HG03442 (cell line): ENCODE measurements around the gene SCAMP1.
"Not testable (repeated sequence)": the region's sequence is repeated elsewhere in the genome, so short reads cannot be mapped to it uniquely, and the experiment has no call there.

ENCODE experiments used
- ATAC-seq: cut with Tn5 transposase; IDR thresholded peaks from one replicate; pipeline ENCODE4 v1.9.1; 2021; ENCODE audit warnings: mild to moderate bottlenecking, moderate library complexity; ENCODE audit not compliant: unreplicated experiment

Gene SCAMP1, protein sequence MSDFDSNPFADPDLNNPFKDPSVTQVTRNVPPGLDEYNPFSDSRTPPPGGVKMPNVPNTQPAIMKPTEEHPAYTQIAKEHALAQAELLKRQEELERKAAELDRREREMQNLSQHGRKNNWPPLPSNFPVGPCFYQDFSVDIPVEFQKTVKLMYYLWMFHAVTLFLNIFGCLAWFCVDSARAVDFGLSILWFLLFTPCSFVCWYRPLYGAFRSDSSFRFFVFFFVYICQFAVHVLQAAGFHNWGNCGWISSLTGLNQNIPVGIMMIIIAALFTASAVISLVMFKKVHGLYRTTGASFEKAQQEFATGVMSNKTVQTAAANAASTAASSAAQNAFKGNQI

DNA sequence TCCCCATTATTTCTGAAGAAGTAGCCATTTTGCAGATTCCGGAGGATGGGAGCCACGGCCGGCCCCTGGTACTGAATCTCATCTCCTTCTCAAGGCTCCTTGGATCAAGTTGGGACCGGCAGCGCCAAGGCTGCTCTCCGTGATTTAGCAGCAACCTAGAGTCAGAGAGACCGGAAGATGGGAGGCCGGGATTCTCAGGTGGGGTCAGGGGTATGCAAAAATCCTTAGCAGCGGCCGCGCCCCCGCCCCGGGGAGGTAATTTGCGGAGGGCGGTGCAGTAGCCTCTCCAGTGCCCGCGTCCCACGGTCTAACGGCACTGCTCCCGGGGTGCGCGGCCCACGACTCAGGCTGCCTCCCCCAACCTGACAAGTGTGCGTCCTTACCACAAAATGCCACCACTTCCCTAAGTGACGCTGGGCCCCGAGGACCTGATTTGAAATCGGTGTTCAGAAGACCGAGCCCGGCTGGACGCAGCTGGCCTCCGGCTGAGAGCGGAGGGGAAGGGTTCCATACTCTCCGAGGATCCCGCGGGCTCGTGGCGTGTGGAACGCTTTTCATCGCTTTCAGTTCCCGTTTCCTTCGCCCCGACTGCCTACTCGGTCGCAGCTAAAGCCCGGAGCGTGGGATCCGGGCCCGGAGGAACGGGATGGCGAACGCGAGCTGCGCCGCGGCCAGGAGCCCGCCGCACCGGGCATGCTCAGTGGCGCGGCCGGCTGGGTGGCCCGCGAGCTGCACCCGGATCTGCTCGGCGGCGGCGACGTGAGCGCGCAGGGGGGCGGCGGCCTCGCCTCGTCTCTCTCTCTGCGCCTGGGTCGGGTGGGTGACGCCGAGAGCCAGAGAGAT, at the start of gene SCAMP1:
TSS of gene SCAMP1 (plus strand) at position 787 of the 843 bp plus-strand sequence. CDS start at position 842, 55 bp downstream.
- peak; percentile 76 for ATAC-seq

DNA sequence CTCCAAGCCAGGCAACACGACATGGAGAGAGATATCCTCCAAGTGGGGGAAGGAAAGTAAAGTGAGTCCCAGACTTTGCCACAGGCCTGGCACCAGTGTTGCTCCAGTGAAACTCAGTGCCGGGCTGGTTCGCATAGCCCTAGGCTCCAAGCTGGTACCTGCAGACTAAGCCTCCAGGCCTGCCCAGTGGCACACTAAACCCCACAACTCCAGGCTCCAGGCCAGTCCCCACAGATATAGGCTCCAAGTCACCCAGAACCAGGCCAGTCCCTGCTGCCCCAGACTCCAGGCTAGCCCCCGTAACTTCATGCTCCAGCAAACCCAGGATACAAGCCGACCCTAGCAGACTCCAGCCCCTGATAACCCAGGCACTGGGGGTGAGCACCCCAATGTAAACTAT, 42.9 kb upstream of the SCAMP1 start:
- no peak for ATAC-seq

DNA sequence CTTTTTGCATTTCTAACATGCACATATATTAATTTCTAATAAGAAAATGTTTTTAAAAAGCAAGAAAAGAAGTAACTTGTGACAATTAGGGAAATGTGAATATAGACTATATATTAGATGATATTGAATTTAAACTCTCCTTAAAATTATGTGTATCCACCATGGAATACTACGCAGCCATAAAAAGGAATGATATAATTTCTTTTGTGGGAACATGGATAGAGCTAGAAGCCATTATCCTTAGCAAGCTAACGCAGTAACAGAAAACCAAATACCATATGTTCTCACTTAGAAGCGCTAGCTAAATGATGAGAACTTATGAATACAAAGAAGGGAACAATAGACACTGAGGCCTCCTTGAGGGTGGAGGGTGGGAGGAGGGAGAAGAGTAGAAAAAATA, 42.1 kb upstream of the SCAMP1 start:
- ATAC-seq, result no peak

DNA sequence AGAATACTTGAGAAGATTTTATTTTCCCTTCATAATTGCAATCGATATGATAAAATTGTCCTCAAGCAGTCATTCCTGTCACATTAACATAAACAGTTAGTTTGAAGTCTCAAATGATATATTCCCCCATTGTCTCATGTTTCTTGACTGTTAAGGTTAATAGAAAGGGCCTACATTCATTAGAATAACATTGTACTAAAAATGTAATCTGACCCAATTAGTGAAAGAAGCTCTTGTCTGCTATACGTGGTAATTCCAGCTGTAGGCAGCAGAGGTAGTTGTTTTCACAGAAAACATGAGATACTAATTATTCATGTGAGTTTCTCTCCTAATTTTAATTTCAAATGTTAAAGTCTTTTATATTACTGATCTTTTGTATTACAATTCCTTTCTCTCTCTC, 40.0 kb upstream of the SCAMP1 start:
- no peak for ATAC-seq

DNA sequence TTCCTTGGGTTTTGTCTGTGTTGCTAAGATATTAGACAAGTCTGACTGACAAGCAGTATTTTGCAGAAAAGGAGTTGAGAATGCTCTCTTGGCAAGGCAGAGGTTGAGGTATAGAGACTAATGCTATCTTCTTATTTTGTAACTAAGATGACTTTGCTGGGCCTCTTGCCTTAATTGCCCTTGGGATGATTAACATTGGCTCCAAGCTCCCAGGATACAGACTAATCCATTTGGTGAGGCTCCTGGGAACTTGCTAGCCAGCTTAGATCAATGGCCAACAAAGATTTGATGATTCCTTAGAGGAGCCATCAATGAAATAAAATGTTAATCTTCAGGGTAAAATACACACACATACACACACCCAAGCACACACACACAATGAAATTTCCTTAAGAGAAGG, 37.2 kb upstream of the SCAMP1 start:
- no peak for ATAC-seq

DNA sequence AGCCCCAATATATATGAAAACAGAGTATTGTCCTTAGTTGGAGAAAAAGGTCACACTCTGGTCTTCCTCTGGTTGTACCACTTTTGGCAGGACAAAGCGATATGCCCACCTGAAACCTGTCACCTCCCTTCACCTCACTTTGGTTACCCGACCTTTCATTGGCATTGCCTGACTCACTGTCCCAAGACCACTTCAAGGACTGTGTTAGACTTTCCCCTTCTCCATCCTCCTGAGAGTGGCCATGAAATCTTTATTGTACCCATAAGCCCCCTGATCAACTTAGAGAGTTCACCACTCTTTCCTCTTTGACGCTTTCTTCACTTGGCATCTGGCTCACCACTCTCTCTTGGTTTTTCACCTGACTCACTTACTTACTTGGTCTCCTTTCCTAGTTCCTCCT, 33.5 kb upstream of the SCAMP1 start:
- no peak for ATAC-seq

DNA sequence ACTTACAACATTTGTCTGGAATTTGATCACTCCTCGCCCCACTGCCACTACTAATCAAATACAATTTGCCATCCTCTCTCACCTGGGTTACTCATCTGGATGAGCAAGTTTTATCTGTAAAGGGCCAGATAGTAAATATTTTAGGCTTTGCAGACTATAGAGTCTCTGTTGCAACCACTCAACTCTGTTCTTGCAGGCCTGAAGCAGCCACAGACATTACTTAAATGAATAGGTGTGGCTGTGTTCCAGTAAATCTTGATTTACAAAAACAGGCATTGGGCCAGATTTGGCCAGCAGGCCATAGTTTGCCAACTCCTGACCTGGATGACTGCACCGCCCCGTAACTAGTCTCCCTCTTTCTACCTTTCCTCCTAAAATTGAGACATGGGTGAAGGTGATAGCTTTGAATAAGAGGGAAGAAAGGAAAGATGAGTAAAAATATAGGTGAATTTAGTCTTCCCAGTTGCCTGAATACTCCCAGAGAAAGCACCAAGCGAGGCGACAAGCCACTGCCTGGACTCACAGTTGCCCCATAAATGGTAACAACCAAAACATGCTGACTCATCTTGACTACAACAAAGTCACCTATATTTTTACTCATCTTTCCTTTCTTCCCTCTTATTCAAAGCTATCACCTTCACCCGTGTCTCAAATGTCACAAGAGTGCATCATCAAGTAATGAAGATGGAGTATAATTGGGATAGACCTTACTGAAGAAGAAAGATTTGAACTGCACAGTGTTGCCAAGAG, 32.5 kb upstream of the SCAMP1 start:
- no peak for ATAC-seq

DNA sequence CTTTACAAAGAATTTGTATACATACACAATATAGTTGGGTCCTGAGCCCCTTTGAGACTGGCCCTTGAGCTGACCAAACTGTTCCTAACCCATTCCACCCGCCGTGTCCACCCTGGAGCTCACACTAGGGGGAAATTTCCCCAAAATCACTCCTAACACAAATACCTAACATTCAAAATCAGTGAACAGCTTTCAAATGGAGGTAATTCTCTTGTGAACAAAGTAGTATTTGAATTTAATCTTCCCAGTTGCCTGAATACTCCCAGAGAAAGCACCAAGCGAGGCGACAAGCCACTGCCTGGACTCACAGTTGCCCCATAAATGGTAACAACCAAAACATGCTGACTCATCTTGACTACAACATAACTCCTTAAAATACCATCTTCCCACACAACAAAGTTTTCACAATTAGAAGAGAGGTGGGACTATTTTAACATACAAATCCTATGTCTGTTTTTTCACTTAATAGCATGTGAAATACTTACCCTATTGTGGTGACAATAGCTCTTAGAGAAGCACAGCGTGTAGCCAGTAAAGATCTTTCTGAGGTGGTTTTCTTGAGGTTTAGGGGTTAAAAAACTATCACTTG, 31.7 kb upstream of the SCAMP1 start:
- no peak for ATAC-seq

DNA sequence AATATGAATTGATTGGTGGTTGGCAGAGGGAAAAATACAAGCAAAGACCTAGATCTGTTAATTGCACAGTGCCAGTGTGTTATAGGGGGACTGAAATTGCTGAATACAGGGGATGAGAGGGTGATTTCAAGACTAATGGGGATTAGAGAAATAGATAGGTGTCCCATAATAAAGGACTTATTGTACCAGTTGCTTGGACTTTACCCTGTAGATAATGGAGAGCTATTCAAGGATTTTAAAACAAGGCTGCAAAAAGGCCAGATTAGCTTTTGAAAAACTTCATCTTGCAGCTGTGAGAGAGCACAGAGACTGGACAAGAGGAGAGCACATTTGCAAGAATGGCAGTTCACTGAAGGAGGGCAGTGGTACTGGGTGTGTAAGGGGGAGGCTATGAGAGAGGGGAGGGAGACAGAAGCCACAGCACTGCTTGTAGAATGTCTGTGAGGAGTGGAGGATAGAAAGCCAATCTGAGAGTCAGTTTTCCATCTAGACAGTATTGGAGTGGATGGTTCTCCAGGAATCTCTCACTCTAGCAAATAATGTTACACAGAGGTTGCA, 28.8 kb upstream of the SCAMP1 start:
- no peak for ATAC-seq

DNA sequence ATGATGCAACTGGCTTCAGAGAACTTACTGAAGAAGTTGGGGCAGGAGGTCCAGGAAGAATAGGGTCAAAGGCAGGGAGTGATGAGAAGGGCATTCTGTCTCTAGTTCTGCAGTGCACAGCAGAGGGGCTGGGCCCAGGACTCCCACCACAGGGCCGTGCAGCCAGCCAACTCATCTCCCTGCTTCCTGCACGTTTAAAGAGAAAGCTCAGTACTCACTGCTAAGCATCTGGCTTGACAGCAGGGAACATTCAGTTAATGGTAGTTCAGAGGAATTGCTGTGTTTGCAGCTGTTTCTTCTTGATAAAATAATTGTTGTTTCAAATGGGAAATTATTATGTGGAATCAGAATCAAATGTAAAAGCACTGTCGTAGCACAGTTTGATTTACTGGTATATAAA, 25.6 kb upstream of the SCAMP1 start:
- no peak for ATAC-seq

DNA sequence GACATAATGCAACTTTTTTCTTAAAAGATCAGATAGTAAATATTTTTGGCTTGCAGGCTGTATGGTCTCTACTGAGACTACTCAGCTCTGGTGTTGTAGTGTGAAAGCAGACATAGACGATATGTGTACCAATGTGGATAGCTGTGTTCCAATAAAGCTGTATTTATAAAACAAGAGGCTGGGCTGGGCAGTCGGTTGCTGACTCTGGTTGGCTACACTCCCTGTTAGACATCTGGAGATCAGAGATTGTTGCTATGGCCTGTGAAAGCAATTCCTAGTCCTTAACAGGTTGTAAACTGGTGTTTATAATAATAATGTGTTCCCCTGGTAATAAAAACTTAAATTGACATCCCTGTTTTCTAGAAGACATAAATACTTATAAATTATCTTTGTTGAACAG, 24.4 kb upstream of the SCAMP1 start:
- ATAC-seq, result no peak

DNA sequence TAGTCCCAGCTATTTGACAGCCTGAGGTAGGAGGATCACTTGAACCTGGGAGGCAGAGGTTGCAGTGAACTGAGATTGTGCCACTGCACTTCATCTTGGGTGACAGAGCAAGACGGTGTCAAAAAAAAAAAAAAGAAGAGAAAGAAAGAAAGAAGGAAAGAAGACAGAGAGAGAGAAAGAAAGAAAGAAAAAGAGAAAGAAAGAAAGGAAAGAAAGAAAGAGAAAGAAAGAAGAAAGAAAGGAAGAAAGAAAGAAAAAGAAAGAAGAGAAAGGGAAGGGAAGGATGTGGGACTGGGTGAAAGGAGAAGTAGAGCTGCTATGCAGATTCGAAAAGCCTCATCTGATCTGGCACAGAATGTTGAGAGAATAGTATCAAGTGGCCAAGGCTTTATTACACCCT, 23.7 kb upstream of the SCAMP1 start:
- no peak for ATAC-seq

DNA sequence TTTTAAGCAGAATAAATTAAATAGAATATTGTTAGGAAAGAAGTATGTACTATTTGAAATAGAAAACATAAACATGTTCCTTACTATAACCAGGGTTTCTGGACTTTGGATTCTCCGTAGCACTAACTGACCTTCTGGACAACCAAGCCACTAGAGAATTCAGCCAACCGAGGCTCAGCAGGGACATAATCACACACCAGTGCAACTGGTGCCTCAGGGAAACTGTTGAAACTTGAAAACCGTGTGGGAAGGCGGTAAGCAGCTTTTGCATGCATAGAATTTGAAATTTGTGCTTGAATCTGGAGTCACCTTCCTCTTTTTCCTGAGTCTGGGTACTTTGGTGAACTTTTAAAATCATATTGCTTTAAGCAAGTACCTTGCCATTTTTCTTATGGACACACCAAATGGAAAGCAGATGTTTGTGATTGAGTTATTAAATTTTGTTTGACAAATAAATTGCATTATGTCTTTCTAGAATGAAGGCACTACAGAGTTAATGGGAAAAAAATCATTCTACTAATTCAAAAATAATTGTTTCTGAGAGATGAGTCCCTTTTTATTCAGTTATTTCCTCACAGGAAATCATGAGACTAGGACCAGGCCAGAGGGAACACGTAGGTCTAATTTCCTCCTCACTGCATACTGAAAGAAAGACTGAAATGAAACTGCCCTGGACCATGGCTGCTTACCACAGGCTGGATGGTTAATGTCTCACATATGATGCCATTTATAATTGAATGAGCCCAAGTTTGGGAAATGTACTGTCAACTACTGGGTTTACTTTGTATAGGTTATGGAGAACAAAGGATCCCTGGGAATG, 20.6 kb upstream of the SCAMP1 start:
- ATAC-seq, result no peak

DNA sequence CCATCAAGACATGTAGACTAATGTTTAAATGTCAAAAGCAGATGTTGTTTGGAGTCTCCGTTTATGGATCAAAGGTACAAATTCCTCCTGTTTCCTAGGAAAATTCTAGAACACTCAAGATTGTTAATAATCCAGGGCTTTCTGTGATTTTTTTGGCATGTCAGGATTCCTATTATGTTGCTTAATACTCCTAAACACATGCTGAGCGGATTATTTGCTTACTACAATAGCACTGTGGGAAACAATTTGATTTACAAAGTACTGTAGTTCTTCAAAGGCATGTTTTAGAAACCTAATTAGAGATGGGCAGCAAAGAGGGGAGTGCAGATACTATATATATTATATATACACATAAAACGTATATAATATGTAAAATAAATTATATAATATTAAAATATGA, 19.0 kb upstream of the SCAMP1 start:
- no peak for ATAC-seq

DNA sequence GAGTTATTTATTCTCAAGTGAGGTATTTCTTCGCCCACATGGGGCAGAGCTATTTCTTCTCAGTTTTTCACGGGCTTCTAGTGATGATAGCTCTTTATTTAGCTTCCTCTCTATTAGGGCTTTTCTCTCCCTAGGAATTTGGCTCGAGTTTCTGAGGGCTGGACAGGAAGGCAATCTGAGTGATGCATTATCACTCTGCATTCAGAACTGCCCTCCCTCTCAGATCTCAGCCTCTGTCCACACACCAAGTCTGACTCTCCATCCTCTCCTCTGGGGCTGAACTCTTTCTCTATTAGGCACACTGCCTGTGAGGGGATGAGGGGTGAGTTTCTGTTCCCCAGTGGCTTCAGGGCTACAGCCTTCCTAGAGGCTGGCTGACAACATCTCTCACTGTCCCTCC, 14.9 kb upstream of the SCAMP1 start:
- no peak for ATAC-seq

DNA sequence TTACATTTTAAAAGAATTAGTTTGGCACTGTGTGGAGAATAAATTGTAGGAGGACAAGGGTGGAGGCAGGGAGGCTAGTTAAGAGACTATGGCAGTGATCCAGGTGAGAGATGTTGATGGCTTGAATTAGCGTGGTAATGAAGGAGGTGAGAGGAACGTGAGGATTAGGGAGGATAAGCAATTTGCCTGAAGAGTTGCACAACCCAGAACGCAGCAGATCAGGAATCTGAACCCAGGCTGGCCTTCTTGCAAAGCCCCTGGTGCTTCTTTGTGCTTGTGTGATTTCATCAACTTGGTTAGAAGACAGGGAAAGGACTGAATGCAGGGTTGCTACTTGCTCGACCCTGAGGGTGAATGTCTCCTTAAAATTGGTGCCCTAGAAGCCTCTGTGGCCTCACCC, 6.9 kb upstream of the SCAMP1 start:
- no peak for ATAC-seq

DNA sequence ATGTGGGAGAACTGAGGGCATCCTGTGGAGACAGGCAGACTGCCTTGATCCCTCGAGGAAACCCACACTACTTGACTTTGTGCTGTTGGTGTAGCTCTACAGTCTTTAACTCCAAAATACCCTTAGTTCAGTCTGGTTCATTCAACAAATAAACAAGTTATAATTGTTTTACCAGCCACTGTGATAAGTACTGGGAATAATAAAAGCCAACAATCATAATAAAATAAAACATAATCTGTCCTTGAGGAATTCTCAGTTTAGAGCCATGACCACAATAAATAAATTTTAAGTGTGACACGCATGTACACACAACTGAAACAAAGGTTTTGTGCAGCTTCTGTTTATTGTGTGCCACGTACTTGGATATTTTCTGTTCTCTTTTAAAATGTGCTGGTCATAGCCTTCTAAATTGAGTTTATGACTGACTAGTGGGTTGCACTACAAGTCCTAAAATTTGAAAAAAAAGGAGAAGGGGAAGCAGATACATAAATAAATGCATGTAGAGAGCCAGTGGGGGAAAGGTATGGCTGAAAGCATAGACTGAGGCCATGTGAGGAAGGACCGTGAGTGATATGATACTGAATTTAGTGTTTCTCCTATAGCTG, 6.2 kb upstream of the SCAMP1 start:
- no peak for ATAC-seq

DNA sequence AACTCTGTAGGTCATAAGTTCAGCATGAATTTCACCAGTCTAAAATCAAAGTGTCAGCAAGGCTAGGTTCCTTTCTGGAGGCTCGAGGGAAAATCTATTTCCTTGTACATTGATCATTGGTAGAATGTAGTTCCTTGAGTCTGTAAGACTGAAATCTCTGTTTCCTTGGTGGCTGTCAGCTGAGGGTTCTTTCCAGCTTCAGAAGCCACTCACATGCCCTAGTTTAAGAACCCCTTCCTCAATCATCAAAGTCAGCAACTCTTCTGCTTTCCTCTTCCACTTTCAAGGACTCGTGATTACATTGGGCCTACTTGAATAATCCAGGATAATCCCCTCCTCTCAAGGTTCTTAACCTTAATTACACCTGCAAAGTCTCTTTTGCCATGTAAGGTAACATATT, 4.9 kb upstream of the SCAMP1 start:
- ATAC-seq, result no peak

DNA sequence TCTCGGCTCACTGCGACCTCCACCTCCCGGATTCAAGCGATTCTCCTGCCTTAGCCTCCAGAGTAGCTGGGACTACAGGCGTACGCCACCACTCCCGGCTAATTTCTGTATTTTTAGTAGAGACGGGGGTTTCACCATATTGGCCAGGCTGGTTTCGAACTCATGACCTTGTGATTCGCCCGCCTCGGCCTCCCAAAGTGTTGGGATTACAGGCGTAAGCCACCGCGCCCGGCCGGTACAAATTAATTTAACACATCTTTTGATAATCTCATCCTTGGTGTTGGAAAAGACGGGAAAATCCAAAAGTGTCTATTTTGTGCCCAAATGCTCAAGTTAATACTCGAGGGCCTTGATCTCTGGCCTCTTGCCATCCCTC, 974 bp upstream of the SCAMP1 start:
- ATAC-seq, result not testable (repeated sequence)

DNA sequence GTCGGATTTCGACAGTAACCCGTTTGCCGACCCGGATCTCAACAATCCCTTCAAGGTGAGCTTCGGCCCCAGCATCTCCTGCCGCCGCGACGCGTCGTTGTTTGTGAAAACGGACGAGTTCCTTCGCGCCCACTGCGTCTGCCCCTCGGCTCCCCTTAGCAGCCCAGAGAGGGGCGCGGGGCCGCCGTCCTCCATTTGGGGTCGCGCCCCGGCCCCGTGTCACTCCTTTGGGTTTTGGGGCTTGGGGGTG, 182 bp downstream of the SCAMP1 start:
- ATAC-seq, result no peak
